Erythroblast (primary cell): ENCODE measurements around the gene TRIML2.

Experiments used
- DNase-seq, 2 experiments: peaks; one replicate each; lab custom pipeline; 2025; lab: John Stamatoyannopoulos, UW
- GATA1 ChIP-seq: IDR thresholded peaks from 2 replicates; pipeline ENCODE4 v1.6.1; 2011; ENCODE audit warnings: low read depth, mild to moderate bottlenecking, control low read depth, low read length, moderate library complexity
- POLR2A ChIP-seq: IDR thresholded peaks from 2 replicates; pipeline ENCODE4 v1.6.1; 2011; ENCODE audit warnings: mild to moderate bottlenecking, low read length

The TRIML2 gene

GRCh38 chr4:188109157-188109755 is at the start of gene TRIML2:
Gene TRIML2, minus strand, starts transcription at chr4:188109603. Its CDS starts 4,235 bp downstream, at chr4:188105368.
- no peak for TF ChIP-seq GATA1
- no peak for TF ChIP-seq POLR2A

GRCh38 chr4:188158336-188158735 is 48.9 kb upstream of the TRIML2 start:
- DNase-seq: no peak
- TF ChIP-seq GATA1 (no peak), POLR2A (no peak)

More at GRCh38 chr4:188109157-188109755, at the start of gene TRIML2:
- DNase-seq: no peak

GRCh38 chr4:188154668-188155405 is 45.4 kb upstream of the TRIML2 start:
- TF ChIP-seq GATA1: no peak
- TF ChIP-seq POLR2A: no peak
- no peak for DNase-seq

- no peak for DNase-seq
- TF ChIP-seq GATA1: no peak
These were observed 38.4 kb upstream of the TRIML2 start for GRCh38 chr4:188147776-188148175.

GRCh38 chr4:188147176-188147575 is 37.8 kb upstream of the TRIML2 start:
- no peak for DNase-seq
- no peak for TF ChIP-seq POLR2A
- no peak for TF ChIP-seq GATA1

- TF ChIP-seq POLR2A (no peak), GATA1 (no peak)
- no peak for DNase-seq
These were observed 37.2 kb upstream of the TRIML2 start for GRCh38 chr4:188146618-188147017.

GRCh38 chr4:188145601-188146000 is 36.2 kb upstream of the TRIML2 start:
- no peak for DNase-seq
- TF ChIP-seq GATA1: no peak
- no peak for TF ChIP-seq POLR2A

GRCh38 chr4:188143731-188144130 is 34.3 kb upstream of the TRIML2 start:
- no peak for TF ChIP-seq GATA1
- TF ChIP-seq POLR2A: no peak
- DNase-seq: no peak

- no peak for TF ChIP-seq GATA1
- no peak for TF ChIP-seq POLR2A
- no peak for DNase-seq
These were observed 30.3 kb upstream of the TRIML2 start for GRCh38 chr4:188139671-188140070.

GRCh38 chr4:188139141-188139540 is 29.7 kb upstream of the TRIML2 start, which contains the start of gene TRIML1:
Gene TRIML1, plus strand, starts transcription at chr4:188139441. Its CDS starts 118 bp downstream, at chr4:188139559.
- TF ChIP-seq GATA1 (no peak), POLR2A (no peak)
- no peak for DNase-seq

- no peak for DNase-seq
- no peak for TF ChIP-seq GATA1
- no peak for TF ChIP-seq POLR2A
These were observed 28.8 kb upstream of the TRIML2 start for GRCh38 chr4:188138227-188138626.

- DNase-seq: no peak
- TF ChIP-seq GATA1 (no peak), POLR2A (no peak)
These were observed 22.8 kb upstream of the TRIML2 start for GRCh38 chr4:188132232-188132631.

GRCh38 chr4:188130355-188130754 is 21.0 kb upstream of the TRIML2 start:
- TF ChIP-seq POLR2A: no peak
- no peak for TF ChIP-seq GATA1
- no peak for DNase-seq

- TF ChIP-seq GATA1 (no peak), POLR2A (no peak)
- no peak for DNase-seq
These were observed 17.9 kb upstream of the TRIML2 start for GRCh38 chr4:188127214-188127874.
